ENCODE data around the gene PRG2. TPM values are rescaled to one million over a fixed set of nuclear protein-coding genes. Genes with fewer than 3 reads are reported as not detected.

Gene PRG2
- total RNA-seq, 1 experiment from 2014 or later = not detected

GRCh38 chr11:57432149-57432561 lies 41.7 kb upstream of the PRG2 start:
- Histone ChIP-seq H3F3A (ENCODE audit: insufficient read depth, low read depth) (peaks cover 35% of the 10 kb centered on the region), H3K27me3 (ENCODE audit: insufficient read depth, low read depth) (no peaks in the 10 kb centered on the region), H4K20me1 (ENCODE audit: insufficient read depth) (no peaks in the 10 kb centered on the region), H3K4me3 (no peak overlapping the region), H3K4me1 (replicated peaks; ENCODE audit: insufficient read depth) (peaks cover 50% of the 10 kb centered on the region), H3K9me3 (ENCODE audit: insufficient read depth, low read depth) (no peaks in the 10 kb centered on the region), H2AFZ (no peak overlapping the region), H3K4me2 (0 out of 2 replicates have a peak overlapping the region, but pooled peaks have one; percentile 5), H3K79me2 (ENCODE audit: low read depth) (no peaks in the 10 kb centered on the region), H3K9me2 (ENCODE audit: insufficient read depth) (no peaks in the 10 kb centered on the region), H3K36me3 (ENCODE audit: low read depth) (no peaks in the 10 kb centered on the region), H3K27ac (no peak overlapping the region)
- ChIA-PET POLR2A (ENCODE audit: unreplicated experiment) (no interaction called here), CTCF (interaction anchor here (0.6 kb wide), 2 partner anchors 218 to 319 kb away, joined by 3 to 4 read pairs; partner anchors contain the start of gene YPEL4)
- no peak for DNase-seq
- no peak for TF ChIP-seq CTCF (conservative IDR thresholded peaks at IDR 0.05)
- TF ChIP-seq EZH2 (IDR thresholded peaks at IDR 0.05; ENCODE audit: low read depth) = no peak
- intact Hi-C loops (cut with micrococcal nuclease; ENCODE audit: unreplicated experiment) = no loop called here
- no TSS peak for BruUV-seq (replicated peaks)

GRCh38 chr11:57430952-57431351 lies 40.5 kb upstream of the PRG2 start:
- Histone ChIP-seq H3K4me3 (no peak overlapping the region), H3F3A (ENCODE audit: insufficient read depth, low read depth) (peaks cover 46% of the 10 kb centered on the region), H3K9me2 (ENCODE audit: insufficient read depth) (no peaks in the 10 kb centered on the region), H3K36me3 (ENCODE audit: low read depth) (no peaks in the 10 kb centered on the region), H4K20me1 (ENCODE audit: insufficient read depth) (no peaks in the 10 kb centered on the region), H3K4me1 (replicated peaks; ENCODE audit: insufficient read depth) (peaks cover 57% of the 10 kb centered on the region), H2AFZ (no peak overlapping the region), H3K9me3 (ENCODE audit: insufficient read depth, low read depth) (no peaks in the 10 kb centered on the region), H3K27ac (no peak overlapping the region), H3K79me2 (ENCODE audit: low read depth) (peaks cover 8% of the 10 kb centered on the region), H3K4me2 (no peak overlapping the region), H3K27me3 (ENCODE audit: insufficient read depth, low read depth) (no peaks in the 10 kb centered on the region)
- POLR2A ChIA-PET (ENCODE audit: unreplicated experiment) = no interaction called here
- no peak for DNase-seq
- TF ChIP-seq CTCF (conservative IDR thresholded peaks at IDR 0.05) = no peak
- TF ChIP-seq EZH2 (IDR thresholded peaks at IDR 0.05; ENCODE audit: low read depth) = no peak
- no TSS peak for BruUV-seq (replicated peaks)
- intact Hi-C loops (cut with micrococcal nuclease; ENCODE audit: unreplicated experiment) = no loop called here
- CTCF ChIA-PET = no interaction called here

GRCh38 chr11:57429946-57430345 lies 39.5 kb upstream of the PRG2 start:
- Histone ChIP-seq H3K27me3 (ENCODE audit: insufficient read depth, low read depth) (no peaks in the 10 kb centered on the region), H4K20me1 (ENCODE audit: insufficient read depth) (no peaks in the 10 kb centered on the region), H3K27ac (no peak overlapping the region), H3F3A (ENCODE audit: insufficient read depth, low read depth) (peaks cover 49% of the 10 kb centered on the region), H3K79me2 (ENCODE audit: low read depth) (peaks cover 18% of the 10 kb centered on the region), H3K36me3 (ENCODE audit: low read depth) (no peaks in the 10 kb centered on the region), H3K9me3 (ENCODE audit: insufficient read depth, low read depth) (no peaks in the 10 kb centered on the region), H2AFZ (no peak overlapping the region), H3K9me2 (ENCODE audit: insufficient read depth) (no peaks in the 10 kb centered on the region), H3K4me2 (no peak overlapping the region), H3K4me1 (replicated peaks; ENCODE audit: insufficient read depth) (peaks cover 61% of the 10 kb centered on the region), H3K4me3 (no peak overlapping the region)
- intact Hi-C loops (cut with micrococcal nuclease; ENCODE audit: unreplicated experiment) = loop anchor here (5.0 kb wide), 1 partner anchor 62 kb away; no protein-coding TSS in a partner anchor
- TF ChIP-seq EZH2 (IDR thresholded peaks at IDR 0.05; ENCODE audit: low read depth) = no peak
- no peak for TF ChIP-seq CTCF (conservative IDR thresholded peaks at IDR 0.05)
- ChIA-PET POLR2A (ENCODE audit: unreplicated experiment) (no interaction called here), CTCF (no interaction called here)
- DNase-seq = no peak
- BruUV-seq (replicated peaks) = no TSS peak
